Left lung (tissue), 14 donors: ENCODE results near the gene SPDYE9. TPM values are rescaled to one million over a fixed set of nuclear protein-coding genes. Genes with fewer than 3 reads are reported as not detected.
A peak's percentile ranks its signal among the peaks of the same experiment; 100 is the strongest.
"Not testable (repeated sequence)": the region's sequence is repeated elsewhere in the genome, so short reads cannot be mapped to it uniquely, and the experiment has no call there.

Source experiments
- ATAC-seq: fragments of 200-7000 bp; cut with Tn5 transposase; one replicate; pipeline ENCODE4 v1.9.1; 2020; ENCODE audit warnings: moderate library complexity
- DNase-seq, 4 donors: peaks; one replicate each; pipeline ENCODE4 v3.0.0-alpha.2; 2013 to 2020
- H3K27ac ChIP-seq, 2 donors: fragments of 200-600 bp; sonication (generic) in 1 of 2; one replicate each; pipeline versions ENCODE4 v1.5.0 to v1.8.0; 2020 to 2021
- H3K27me3 ChIP-seq, 2 donors: fragments of 200-600 bp; sonication (generic) in 1 of 2; one replicate each; pipeline versions ENCODE4 v1.5.0 to v1.8.0; 2020 to 2021
- H3K36me3 ChIP-seq, 2 donors: fragments of 200-600 bp; sonication (generic) in 1 of 2; one replicate each; pipeline versions ENCODE4 v1.5.0 to v1.8.0; 2020 to 2021
- H3K4me1 ChIP-seq, 2 donors: fragments of 200-600 bp; one replicate each; pipeline ENCODE4 v1.8.0; 2021
- H3K4me3 ChIP-seq, 2 donors: fragments of 200-600 bp; sonication (generic) in 1 of 2; one replicate each; pipeline versions ENCODE4 v1.5.0 to v1.8.0; 2020 to 2021; ENCODE audit warnings: mild to moderate bottlenecking in 1 of 2
- H3K9me3 ChIP-seq, 2 donors: fragments of 200-600 bp; sonication (generic) in 1 of 2; one replicate each; pipeline versions ENCODE4 v1.5.0 to v1.8.0; 2020 to 2021
- intact Hi-C, 2 donors: fragments of 100-400 bp; cut with DNase I; formaldehyde crosslinking; loops; one replicate each; pipeline versions ENCODE4 v1.11.2 to v1.14.2; 2022
- long read RNA-seq, 12 donors: library from polyadenylated mRNA in 2 of 12; unstranded in 2 of 12; transcript quantifications; one replicate each; pipeline ENCODE4 v2.0.0 and lab custom pipeline, GENCODE V29; 2019 to 2026
- polyA plus RNA-seq, 6 donors: library from polyadenylated mRNA; unstranded; fragments of 120-200 nt; gene quantifications; one replicate each; pipeline ENCODE4 v1.2.1, GENCODE V29; 2013; ENCODE audit not compliant: insufficient read length in 6 of 6
- total RNA-seq, 2 donors: library from RNA; stranded (reverse); fragmentation: NEBNext Ultra II Directional; extraction: Animal tissue kit (Norgen Biotek cat#: 25700); gene quantifications; one replicate each; pipeline ENCODE4 v1.2.1, GENCODE V29; 2021
- donor health status: DM: no; HTN: yes; CAD: no.
- donor health status: DM: no; HTN: no; CAD: no.

SPDYE9 gene
- total RNA-seq (not detected), polyA plus RNA-seq (1 to 10 TPM in 3 of 6 donors, under 1 TPM in 3; 0.67 to 3.4 (median 1.1) TPM)
- long read RNA-seq, donor 1: 0 reads
- long read RNA-seq, donor 2: 0 reads
- long read RNA-seq, donor 3: 0 reads
- long read RNA-seq, donor 4: 0 reads
- long read RNA-seq, donor 5, partial matches to known transcripts: 6 of 6 reads
- long read RNA-seq, donor 5, other reads (novel, unspliced or antisense): 0 of 6 reads
- long read RNA-seq, donor 6: 0 reads
- long read RNA-seq, donor 7: 0 reads
- long read RNA-seq, donor 8: 0 reads
- long read RNA-seq, donor 9: 0 reads
- long read RNA-seq, donor 10: 0 reads
- long read RNA-seq, donor 11: 0 reads
- long read RNA-seq, donor 12: 0 reads

GRCh38 chr7:73085938-73086337, at the start of gene SPDYE9:
SPDYE9 (minus strand) TSS chr7:73086038; CDS start chr7:73084238, 1,800 bp downstream.
- ATAC-seq, H3K27me3 ChIP-seq, H3K4me3 ChIP-seq, intact Hi-C loops, H3K27ac ChIP-seq, H3K9me3 ChIP-seq, H3K4me1 ChIP-seq, H3K36me3 ChIP-seq, DNase-seq: not testable (repeated sequence)

- H3K27ac ChIP-seq, H3K4me3 ChIP-seq, DNase-seq, H3K4me1 ChIP-seq, H3K36me3 ChIP-seq, intact Hi-C loops, H3K27me3 ChIP-seq, H3K9me3 ChIP-seq, ATAC-seq: not testable (repeated sequence)
These were observed 49.0 kb upstream of the SPDYE9 start for GRCh38 chr7:73134866-73135265.

GRCh38 chr7:73132651-73133217, 46.9 kb upstream of the SPDYE9 start:
- intact Hi-C loops, H3K27me3 ChIP-seq, DNase-seq, H3K27ac ChIP-seq, H3K36me3 ChIP-seq, H3K4me1 ChIP-seq, H3K9me3 ChIP-seq, H3K4me3 ChIP-seq: not testable (repeated sequence)
- peak; percentile 44 for ATAC-seq

GRCh38 chr7:73130612-73131011, 44.8 kb upstream of the SPDYE9 start:
- H3K9me3 ChIP-seq, H3K4me3 ChIP-seq, DNase-seq, H3K4me1 ChIP-seq, H3K36me3 ChIP-seq, H3K27ac ChIP-seq, ATAC-seq, H3K27me3 ChIP-seq, intact Hi-C loops: not testable (repeated sequence)

GRCh38 chr7:73124126-73124525, 38.3 kb upstream of the SPDYE9 start:
- H3K27ac ChIP-seq, intact Hi-C loops, H3K9me3 ChIP-seq, DNase-seq, H3K36me3 ChIP-seq, H3K27me3 ChIP-seq, H3K4me3 ChIP-seq, H3K4me1 ChIP-seq: not testable (repeated sequence)
- peak; percentile 81 for ATAC-seq

GRCh38 chr7:73122778-73123447, 37.1 kb upstream of the SPDYE9 start:
- intact Hi-C loops, H3K4me3 ChIP-seq, H3K4me1 ChIP-seq, H3K9me3 ChIP-seq, ATAC-seq, H3K27ac ChIP-seq, DNase-seq, H3K27me3 ChIP-seq, H3K36me3 ChIP-seq: not testable (repeated sequence)

- intact Hi-C loops, DNase-seq, ATAC-seq, H3K36me3 ChIP-seq, H3K9me3 ChIP-seq, H3K27ac ChIP-seq, H3K27me3 ChIP-seq, H3K4me1 ChIP-seq, H3K4me3 ChIP-seq: not testable (repeated sequence)
These were observed 32.3 kb upstream of the SPDYE9 start for GRCh38 chr7:73118155-73118554.

GRCh38 chr7:73057811-73058210, 28.0 kb downstream of the SPDYE9 start, which contains the start of gene SPDYE11:
SPDYE11 (minus strand) TSS chr7:73057911; CDS start chr7:73056111, 1,800 bp downstream.
- H3K9me3 ChIP-seq, DNase-seq, intact Hi-C loops, H3K27me3 ChIP-seq, ATAC-seq, H3K4me1 ChIP-seq, H3K4me3 ChIP-seq, H3K36me3 ChIP-seq, H3K27ac ChIP-seq: not testable (repeated sequence)

GRCh38 chr7:73029666-73030065, 56.2 kb downstream of the SPDYE9 start, which contains the start of gene SPDYE8:
SPDYE8 (minus strand) TSS chr7:73029766; CDS start chr7:73027966, 1,800 bp downstream.
- intact Hi-C loops, ATAC-seq, H3K4me3 ChIP-seq, H3K4me1 ChIP-seq, H3K36me3 ChIP-seq, H3K27me3 ChIP-seq, H3K9me3 ChIP-seq, DNase-seq, H3K27ac ChIP-seq: not testable (repeated sequence)

Other genes starting within 250 kb of the SPDYE9 start
- gene POM121, start 160.9 kb downstream of the SPDYE9 start, total RNA-seq: 10 to 100 TPM; 28.8 to 36.4 TPM
- 10 to 100 TPM; 39.1 to 50.5 (median 44.3) TPM for gene POM121, start 160.9 kb downstream of the SPDYE9 start, polyA plus RNA-seq
- under 1 TPM in 1 of 2 donors, not detected in 1; 0.26 TPM for gene TRIM74, start 116.6 kb downstream of the SPDYE9 start, total RNA-seq
- 1 to 10 TPM; 1.4 to 2.8 (median 2.1) TPM for gene TRIM74, start 116.6 kb downstream of the SPDYE9 start, polyA plus RNA-seq
- gene SPDYE8, start 56.3 kb downstream of the SPDYE9 start, total RNA-seq: not detected
- gene SPDYE8, start 56.3 kb downstream of the SPDYE9 start, polyA plus RNA-seq: 1 to 10 TPM in 2 of 6 donors, under 1 TPM in 4; 0.67 to 1.2 (median 0.97) TPM
- gene SPDYE11, start 28.1 kb downstream of the SPDYE9 start, total RNA-seq: not detected
- 1 to 10 TPM in 4 of 6 donors, under 1 TPM in 2; 0.82 to 3.4 (median 1.2) TPM for gene SPDYE11, start 28.1 kb downstream of the SPDYE9 start, polyA plus RNA-seq
- gene NSUN5, start 222.8 kb upstream of the SPDYE9 start, total RNA-seq: 10 to 100 TPM; 23.4 to 26.0 TPM
- gene NSUN5, start 222.8 kb upstream of the SPDYE9 start, polyA plus RNA-seq: 10 to 100 TPM; 14.5 to 19.2 (median 15.8) TPM
- under 1 TPM; 0.34 to 0.38 TPM for gene TRIM50, start 242.0 kb upstream of the SPDYE9 start, total RNA-seq
- gene TRIM50, start 242.0 kb upstream of the SPDYE9 start, polyA plus RNA-seq: under 1 TPM in 5 of 6 donors, not detected in 1; 0.20 to 0.30 (median 0.27) TPM
- gene FKBP6, start 242.1 kb upstream of the SPDYE9 start, total RNA-seq: under 1 TPM in 1 of 2 donors, not detected in 1; 0.18 TPM
- gene FKBP6, start 242.1 kb upstream of the SPDYE9 start, polyA plus RNA-seq: under 1 TPM in 5 of 6 donors, not detected in 1; 0.24 to 0.91 (median 0.34) TPM